HG03196 (cell line): ENCODE results near the gene ARHGAP32.

Source experiments
- ATAC-seq: cut with Tn5 transposase; IDR thresholded peaks from one replicate; pipeline ENCODE4 v1.9.1; 2021; ENCODE audit not compliant: unreplicated experiment

The ARHGAP32 gene

GRCh38 chr11:128916681-128917080 lies 275.4 kb downstream of the ARHGAP32 start:
- no peak for ATAC-seq

GRCh38 chr11:128916037-128916572 lies 276.0 kb downstream of the ARHGAP32 start:
- no peak for ATAC-seq

GRCh38 chr11:128915149-128915521 lies 277.0 kb downstream of the ARHGAP32 start:
- ATAC-seq, result no peak
